ENCODE data around the gene CDK9.

CDK9 gene

DNA sequence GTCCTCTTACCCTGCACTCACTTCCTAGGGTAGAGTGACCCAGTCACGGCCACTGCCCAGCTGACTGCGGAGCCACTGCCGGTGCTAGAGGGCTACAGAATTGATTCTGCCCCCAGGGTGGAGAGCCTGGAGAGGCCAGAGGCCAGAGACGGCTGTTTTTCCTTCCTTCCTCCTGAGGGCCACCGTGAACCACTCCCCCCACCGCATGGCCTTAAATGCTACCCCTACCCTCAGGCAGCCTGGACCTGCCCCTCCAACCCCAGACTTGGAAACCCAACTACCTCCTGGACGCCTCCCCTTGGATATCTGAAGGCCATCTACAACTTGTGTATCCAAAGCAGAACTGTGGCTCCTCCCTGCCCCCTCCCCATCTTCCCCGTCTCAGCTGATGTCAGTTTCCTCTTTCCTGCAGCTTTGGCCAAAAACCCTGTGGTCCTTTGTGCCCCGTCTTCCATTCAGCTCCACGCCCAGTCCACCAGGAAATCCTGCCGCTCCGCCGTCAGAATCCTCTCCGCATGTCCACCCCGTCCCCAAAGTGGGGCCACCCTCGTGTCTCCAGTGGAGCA lies 23.6 kb upstream of the CDK9 start:
- no peak for DNase-seq

DNA sequence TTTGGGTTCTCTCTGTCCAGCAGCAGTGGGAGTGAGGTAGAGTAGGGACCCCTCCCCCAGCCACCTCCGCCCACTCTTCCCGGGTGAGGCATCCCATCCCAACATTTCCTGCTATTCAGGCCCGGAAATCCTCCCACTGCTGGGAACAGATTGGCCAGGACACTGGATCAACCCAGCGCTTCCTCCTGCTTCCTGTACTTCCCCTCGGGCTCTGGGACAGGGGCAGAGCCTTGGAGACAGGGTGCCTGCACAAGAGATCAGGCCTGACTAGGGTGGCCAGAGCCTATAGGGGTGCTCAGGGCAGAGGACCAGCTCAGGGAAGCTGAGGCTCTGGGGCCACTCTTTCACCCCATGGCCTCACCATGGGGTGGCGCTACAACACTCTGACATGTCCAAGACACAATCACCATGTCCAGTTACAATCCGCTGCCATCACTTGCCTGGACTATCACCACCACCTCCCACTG lies 21.9 kb upstream of the CDK9 start:
- DNase-seq: no peak

DNA sequence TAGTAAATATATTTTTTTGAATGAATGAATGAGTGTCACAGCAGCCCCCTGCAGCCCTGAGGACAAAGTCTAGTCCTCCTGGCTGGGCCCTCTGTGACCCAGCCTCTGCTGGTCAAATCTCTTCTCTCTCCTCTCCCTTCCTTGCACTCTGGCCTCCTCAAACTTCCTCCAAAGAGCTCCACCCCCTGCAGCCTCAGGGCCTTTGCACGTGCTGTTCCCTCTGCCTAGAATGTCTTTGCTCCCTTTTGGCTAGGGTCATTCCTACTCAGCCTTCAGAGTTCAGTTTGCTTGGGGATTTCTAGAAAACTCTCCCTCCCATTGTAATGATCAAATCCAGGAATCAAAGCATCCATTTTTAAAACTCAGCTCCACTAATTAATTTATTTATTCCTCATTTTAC lies 20.4 kb upstream of the CDK9 start:
- no peak for DNase-seq

DNA sequence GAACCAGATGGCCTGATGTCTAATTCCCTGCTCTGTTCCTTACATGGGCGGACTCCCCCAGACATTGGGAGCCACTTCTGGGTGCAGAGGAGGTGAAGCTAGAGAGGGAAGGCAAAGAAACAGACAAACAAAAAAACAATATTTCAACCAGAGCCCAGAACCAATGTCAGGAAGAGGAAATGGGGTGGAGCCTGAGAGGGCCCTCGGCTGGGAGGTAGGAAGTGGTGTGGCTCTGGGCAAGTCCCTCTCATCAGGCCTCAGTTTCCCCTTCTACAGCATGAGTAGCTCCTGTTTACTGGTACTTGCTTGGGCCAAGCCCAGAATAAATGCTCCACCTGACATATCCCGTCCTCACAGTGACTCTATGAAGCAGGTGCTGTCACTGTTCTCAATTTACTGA lies 18.4 kb upstream of the CDK9 start:
- no peak for DNase-seq

DNA sequence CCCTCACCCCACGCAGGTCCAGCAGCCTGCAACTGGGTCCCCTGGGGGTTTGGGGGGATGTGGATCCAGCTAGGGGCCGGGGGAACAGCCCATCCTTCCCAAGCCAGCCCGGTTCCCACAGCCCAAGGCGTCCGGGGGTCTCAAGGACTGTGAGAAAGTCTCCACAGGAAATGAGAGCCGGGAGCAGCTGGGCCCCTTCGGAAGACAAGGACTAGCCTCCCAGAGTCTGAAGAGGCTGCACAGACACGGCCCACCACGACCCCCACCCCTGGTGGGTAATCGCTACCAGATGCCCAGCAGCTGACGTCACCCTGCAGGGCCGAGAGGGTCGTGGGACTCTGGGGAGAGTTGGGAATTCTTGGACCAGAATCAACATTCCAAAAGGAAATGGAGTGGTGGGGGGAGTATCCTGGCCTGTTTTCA lies 17.9 kb upstream of the CDK9 start:
- DNase-seq: no peak

DNA sequence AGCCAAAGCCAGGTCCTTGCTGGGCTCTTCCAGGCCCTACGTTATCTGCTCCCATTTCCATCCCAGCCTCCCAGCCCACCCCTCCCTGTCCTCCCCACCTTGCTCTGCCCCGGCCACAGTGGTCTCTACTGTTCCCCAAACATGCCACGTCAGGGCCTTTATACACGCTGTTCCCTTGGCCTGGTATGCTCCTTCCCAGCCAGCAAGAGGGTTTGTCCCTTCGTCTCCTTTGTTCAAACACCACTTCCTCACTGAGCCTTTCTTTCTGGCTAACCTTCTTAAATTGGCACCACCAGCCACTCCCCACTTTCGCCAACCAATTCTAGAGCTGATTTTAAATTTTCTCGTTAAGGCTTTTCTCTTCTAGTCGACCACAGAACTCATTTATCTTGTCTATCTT lies 17.1 kb upstream of the CDK9 start:
- no peak for DNase-seq

DNA sequence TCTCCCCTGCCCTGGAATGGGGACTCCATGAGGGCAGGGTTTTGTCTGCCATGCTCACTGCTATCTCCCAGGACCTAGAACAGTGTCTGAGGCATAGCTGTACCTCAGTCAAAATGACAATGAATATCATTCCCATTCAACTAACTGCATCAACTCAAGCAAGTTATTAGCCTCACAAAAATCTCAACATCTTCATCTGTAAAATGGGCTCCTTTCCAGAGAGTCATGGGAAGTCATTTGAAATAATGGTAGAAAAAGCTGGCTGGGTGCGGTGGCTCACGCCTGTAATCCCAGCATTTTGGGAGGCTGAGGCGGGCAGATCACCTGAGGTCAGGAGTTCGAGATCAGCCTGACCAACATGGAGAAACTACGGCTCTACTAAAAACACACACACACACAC lies 16.7 kb upstream of the CDK9 start:
- DNase-seq: no peak

DNA sequence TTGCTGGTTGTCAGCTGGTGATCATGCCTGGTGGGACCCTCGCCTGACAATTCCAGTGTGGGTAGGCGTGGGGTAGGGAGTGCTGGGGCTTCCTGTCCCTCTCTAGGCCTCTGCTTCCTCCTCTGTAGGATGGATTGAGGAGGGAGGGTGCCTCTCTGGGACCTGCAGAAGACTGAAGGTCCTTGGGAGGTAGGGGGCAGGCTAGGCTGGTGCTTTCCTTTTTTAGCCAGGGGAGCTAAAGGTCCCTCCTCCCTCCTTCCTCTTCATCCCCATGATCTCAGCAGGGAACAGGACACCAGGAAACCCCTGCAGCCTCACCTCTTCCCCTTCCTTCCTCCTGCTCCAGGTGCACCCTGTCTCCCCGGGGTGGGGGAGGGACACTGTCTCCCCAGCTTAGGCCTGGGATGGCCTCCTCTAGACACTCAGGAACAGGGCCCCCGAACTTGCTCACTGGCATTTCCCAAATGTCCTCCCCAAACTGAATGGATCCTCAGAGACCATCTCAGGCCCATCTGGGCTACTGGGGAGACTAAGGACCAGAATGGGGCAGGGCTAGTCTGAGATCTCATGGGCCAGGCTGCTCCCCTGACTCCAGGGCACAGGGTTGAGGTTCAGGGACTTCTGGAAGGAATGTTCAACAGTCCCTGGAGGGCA lies 15.8 kb upstream of the CDK9 start:
- DNase-seq: no peak

DNA sequence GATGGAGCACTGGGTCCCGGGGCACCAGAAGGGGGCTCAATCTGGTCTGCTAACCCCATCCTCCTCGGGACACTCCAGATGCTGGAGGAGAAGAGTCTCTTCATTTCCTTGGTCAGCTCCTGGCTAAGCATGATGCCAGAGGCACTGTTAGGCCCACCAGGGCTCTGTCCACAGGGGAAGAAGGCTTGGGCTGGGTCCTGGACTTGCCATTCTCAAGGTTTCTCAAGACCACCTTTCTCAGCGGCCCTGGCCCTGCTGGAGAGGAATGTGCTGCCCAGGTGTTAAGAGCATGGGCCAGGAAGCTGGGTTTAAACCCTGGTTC lies 15.3 kb upstream of the CDK9 start:
- DNase-seq: no peak

DNA sequence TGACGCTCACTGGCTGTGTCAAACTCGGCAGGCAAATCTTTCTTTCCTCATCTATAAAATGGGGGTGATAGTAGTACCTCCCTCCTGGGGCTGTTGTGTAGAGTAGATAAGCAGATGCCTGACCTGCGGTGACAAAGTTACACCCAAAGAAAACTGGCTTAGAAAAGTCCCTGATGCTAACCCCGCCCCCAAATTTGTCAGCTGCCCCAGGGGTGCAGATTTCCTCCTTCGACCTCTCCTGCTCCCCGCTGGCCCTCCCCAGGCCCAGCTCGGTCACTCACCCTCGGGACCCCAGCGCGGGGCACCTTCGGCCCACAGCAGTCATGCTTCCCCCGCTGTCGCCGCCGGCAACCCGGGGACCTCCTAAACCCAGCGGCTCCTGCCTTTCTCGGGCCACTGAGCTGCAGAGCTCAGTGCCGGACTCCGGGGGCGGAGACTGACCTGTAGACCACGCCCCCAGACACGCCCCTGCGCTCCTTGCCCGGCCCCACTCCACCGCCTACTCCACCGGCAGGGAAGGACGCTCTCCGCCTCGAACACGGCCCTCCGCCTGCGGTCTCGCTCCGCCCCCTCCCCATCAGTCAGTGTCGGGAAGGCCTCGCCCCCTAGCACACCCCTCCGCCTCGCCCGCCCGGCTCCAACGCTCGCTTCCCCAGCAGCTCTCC lies 14.8 kb upstream of the CDK9 start:
- peak; percentile 78 for DNase-seq

DNA sequence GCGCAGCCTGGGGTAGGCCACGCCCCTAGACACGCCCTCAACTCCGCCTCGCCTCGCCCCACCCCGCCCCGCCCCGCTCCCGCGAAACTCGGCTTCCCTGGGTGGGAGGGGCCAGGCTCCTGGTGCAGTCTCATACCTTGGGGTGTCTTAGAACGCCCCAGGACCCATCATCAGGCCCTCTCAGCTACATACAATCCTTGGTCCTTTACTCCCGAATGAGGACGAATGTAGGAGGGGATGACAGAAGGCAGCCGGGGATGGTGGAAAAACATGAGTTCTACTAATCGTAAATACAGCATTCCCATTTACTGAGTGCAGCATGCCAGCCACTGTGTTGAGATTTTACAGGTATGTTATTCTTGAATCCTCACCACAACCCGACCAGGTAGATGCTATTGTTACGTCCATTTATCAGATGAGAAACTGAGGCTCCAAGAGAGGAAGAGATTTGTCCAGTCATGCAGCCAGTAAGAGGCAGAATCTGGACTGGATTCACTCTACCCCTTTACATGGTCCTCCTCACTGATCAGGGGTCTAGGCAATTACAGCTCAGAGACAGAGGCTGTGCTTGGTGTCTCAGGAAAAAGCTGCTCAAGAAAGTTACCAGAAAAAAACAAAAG lies 14.2 kb upstream of the CDK9 start:
- DNase-seq: no peak

DNA sequence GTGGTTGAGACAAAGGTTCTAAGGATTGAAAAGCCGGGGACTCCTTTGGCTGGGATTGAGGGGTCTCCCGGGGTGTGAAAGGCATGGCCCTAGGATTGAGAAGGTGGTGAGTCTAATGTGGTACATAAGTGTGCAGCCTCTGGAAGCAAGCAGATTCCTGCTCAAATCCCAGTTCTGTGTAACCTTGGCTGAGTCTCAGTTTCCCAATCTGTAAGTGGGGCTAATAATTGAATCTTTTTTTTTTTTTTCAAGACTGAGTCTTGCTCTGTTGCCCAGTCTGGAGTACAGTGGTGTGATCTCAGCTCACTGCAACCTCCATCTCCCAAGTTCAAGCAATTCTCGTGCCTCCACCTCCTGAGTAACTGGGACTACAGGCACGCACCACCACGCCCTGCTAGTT lies 13.2 kb upstream of the CDK9 start:
- no peak for DNase-seq

DNA sequence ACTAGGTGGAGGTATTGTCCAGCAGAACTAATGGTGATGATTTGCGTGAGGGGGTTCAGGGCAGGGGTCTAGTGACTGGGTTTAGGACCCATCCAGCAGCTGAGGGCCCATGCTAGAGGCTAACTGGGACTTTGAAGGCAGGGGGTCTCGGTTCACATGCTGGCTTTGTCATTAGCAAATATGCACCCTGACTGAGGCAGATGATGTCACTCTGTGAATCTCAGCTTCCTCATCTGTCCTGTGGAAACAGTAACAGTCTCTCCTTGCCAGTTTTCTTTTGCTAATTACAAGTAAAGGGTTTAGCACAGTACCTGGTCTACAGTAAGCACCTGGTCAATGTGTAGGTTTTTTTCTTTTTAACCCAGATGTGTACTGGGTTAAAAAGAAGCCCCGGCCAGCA lies 12.6 kb upstream of the CDK9 start:
- no peak for DNase-seq

DNA sequence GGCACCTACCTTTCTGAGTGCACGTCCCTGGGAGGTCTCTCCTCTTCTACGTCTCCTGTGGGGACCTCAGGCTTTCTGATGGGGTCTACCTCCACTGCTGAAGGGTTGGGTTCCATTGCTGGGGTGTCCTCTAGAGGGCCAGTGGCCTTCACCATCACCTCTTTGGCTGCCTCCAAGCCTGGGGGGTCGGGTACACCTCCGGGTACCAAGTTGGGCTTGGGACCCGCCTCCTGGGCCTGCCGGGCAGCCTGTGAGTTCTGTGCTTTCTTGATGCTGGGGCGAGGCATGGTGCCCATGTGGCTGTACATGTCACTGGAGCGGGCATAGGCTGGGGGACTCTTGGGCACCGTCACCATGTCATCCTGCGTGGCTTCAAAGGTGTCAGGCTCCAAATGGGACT lies 11.9 kb upstream of the CDK9 start:
- no peak for DNase-seq

DNA sequence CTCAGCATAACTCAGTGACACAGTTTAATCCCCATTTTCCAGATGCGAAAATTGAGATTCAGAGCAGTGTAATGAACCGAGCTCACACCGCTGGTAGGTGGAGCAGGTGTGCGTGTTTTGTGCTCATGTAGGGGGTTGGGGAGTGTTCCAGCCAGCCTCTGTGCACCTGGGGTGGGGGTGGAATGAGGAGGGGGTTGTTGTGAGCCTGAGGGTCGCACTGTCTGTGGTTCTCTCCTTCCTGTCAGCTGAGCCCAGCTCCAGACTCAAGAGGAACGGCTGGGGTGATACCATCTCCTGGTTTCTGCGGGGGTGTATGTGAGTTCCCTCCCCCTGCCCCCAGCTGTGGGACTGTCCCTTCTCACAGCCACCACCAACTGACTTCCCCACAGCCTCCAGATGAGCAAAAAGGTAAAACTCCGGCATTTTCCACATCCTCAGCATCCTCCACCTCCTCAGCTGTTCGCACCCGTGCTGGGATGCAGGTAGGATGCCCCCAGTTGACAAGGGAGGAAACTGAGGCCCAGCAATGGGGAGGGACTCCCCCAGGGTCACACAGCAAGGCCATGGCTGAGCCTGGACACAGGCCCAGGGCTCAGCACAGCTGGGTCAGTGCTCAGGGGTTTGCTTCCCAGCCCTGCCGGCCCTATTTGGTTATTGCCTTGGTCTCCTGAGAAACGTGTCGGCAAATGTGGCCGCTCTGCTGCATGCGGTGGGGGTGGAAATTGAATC lies 9.5 kb upstream of the CDK9 start:
- no peak for DNase-seq

DNA sequence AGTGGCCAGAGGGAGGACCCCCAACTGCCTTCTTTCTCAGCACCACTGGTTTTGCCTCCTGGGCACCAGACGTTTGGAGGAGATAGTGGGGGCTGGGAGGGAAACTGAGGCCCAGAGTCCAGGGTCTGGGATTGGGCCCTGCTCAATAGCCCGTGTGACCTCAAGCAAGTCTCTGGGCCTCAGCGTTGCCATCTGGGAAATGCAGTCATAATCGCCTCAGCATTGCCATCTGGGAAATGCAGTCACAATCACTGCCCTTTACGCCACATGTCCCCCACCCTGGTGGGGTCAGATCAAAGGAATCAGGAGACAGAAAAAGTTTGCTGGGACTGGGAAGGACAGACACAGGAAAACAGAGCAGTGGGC lies 8.9 kb upstream of the CDK9 start:
- no peak for DNase-seq

DNA sequence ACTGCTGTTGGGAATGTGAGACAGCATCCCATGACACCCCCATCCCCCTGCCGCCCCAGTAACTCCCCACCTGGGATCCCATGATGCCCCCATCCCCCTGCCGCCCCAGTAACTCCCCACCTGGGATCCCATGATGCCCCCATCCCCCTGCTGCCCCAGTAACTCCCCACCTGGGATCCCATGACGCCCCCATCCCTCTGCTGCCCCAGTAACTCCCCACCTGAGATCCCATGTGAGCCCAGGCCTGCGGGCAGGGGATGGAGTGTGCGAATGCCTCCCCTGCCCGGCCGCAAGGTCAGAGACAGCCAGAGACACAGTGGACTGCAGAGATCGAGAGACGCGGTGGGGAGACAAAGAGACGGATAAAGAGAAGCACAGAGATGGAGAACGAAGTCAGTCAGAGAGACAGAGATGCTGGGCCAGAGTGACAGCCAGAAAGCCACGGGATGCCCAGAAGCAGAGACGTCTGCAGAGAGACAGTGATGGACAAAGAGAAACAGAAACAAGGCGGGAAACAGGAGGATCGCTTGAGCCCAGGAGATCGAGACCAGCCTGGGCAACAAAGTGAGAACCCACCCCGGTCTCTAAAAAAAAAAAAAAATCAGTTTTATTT lies 8.4 kb upstream of the CDK9 start:
- DNase-seq: no peak

DNA sequence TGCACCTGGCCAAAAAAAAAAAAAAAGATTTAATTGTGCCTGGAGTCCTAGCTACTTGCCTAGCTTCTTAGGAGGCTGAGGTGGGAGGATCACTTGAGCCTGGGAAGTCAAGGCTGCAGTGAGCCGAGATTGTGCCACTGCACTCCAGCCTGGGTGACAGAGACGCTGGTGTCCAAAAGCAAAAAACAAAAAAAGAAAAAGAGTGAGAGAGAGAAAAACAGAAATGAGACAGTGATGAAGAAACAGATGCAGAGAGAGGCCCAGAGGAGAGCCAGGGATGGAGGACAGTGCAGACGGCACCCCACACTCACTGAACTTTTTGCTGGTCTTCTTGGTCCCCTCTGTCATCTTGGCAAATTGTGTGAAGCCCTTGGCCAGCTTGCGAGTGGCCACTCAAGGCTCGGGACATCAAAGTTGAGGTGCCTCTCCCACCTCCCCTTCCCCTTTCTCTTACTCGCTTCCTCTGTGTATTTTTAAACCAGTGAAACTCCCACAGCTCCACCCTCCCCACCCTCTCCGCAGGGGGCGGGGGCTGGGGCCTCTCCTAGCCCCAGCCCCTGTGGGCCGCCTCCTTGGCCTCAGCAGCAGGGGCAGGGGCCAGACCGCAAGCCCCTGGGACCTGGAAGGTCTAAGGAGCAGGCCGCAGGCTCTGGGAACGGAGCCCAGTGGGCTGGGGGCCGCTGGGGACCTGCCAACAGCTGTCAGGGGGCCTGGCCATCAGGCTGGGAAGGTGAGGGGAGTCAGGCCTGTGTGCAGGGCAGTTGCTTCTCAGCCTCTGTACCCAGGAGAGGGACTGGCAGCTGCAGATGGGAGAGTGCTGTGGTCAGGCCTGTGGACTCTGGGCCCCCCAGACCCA lies 7.3 kb upstream of the CDK9 start, which contains the start of gene SH2D3C:
Gene SH2D3C (minus strand): TSS at position 387 of the 856 bp plus-strand sequence. CDS start 39 bp downstream, at position 348.
- DNase-seq: no peak

DNA sequence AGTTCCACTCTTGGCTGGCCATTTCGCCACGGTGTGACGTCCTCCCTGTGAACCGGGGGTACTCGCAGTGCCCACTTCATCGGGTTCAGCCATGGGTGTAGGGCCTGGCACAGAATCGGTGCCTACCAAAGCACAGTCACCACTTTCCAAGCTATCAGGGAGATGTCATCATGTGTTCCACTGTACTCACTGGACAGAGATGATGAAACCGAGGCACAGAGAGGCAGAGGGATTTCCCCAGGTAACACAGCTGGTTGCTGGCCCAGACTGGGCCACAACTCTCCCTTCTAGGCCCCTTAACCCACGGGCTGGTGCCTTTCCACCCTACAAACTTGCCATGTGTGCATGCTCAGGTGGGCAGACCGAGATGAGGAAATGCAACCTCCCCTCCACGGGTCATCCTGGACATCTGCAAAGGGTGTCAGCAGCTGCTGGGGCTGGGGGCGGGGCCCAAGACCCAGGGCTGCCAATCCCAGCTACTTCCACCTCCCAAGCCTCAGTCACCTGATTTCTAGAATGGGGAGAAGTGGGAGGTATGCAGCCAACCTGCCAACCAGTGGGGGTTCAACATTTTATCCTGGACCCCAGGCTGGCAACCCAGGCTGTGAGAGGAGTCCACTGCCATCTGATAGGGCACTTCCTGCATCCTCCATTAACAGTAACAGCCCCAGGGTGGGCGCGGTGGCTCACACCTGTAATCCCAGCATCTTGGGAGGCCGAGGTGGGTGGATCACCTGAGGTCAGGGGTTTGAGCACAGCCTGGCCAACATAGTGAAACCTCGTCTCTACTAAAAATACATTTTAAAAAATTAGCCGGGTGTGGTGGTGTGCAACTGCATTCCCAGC lies 6.5 kb upstream of the CDK9 start:
- no peak for DNase-seq

DNA sequence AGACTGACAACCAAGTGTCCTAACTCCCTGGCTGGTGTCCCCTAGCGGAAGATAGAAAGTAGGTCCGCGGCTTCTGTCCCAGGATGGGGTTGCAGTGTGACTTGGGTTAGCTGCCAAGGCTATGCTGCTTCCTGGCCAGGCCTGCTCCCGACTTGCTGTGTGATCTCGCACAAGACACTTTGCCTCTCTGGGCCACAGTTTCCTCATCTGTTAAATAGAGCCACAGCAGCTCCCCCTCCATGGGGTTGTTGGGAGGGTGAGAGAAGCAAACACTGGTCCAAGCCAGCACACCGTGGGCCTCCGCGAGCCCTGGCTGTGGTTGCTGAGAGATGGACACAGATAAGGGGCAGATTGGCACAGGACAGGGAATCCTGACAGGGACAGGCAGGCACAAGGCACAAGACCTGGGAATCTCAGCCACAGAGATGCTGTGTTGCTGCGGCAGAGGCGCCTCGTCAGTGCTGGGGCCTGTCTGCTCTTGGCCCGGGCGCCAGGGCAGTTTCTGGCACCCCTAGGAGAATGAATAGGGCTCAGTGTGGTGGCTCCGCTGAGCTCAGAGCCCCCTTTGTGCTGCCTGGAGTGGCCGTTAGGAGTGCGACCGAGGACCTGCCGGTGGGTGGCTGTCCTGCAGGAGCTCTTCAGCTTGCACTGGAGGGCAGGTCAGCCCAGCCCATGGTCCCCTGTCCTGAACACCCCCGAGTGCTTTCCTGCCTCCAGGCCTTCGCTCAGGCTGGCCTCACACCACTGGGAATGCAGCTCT lies 5.5 kb upstream of the CDK9 start:
- no peak for DNase-seq

Measured in activated gamma-delta T cell (primary cell).